HG03175 (cell line): ENCODE measurements around the gene PIP5K1B.

ENCODE experiments used
- ATAC-seq: cut with Tn5 transposase; IDR thresholded peaks from one replicate; pipeline ENCODE4 v1.9.1; 2021; ENCODE audit warnings: mild to moderate bottlenecking, moderate library complexity; ENCODE audit not compliant: unreplicated experiment

PIP5K1B gene

DNA sequence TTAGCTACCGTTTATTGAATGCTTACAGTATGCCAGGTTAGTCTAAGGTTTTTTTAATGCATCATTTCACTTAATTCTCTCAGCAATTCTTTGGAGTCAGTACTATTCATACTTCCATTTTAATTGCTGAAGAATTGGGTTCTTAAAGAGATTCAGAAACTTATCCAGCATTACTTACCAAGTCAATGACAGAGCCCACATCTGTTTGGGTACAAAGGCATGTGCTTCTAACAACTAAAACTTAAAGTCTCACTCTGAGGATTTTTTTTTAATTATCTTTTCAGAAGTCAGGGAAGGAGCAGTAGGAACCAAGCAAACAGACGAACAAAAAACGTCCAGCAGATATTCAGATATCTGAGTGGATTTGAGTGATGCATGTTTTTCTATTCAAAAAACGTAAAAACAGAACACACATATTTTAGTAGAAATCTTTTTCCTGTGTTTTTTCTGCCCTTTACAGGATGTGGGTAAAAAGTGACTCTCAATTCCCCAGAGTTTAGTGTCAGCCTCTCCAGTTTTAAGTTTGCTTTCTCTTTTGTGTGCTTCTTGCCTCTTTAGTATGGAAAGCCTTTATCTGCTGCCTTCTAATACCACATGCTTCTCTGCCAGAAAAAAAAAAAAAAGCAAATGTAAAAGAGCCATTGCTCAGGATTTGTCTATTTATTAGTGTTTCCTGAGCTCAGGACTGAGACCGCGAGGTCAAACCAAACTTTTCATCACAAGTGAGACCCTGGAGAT, 190.9 kb downstream of the PIP5K1B start:
- ATAC-seq, result peak; percentile 83

GRCh38 chr9:68896486-68896885, 191.4 kb downstream of the PIP5K1B start:
- peak; percentile 24 for ATAC-seq

- no peak for ATAC-seq
These were observed 192.6 kb downstream of the PIP5K1B start for GRCh38 chr9:68897577-68898145.

GRCh38 chr9:68898781-68899439, 193.9 kb downstream of the PIP5K1B start:
- ATAC-seq, result no peak

DNA sequence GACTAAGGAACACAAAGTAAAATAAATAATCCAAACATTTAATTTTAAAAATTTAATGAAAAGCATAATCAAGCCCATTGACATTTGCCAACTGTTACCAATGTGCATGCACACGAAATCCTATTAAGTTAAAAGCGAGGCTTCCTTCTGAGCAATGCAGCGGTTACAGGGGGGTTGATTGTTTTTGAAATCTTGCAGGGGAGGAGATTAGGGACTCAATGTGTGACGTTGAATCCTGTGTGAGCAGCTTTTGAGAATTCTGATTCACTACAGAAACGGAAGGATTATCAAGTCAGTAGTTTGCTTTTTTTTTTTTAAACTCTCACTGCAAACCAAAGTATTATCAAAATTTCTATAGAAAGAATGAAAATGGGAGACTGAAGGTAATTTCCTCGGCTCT, 199.4 kb downstream of the PIP5K1B start:
- ATAC-seq, result no peak

DNA sequence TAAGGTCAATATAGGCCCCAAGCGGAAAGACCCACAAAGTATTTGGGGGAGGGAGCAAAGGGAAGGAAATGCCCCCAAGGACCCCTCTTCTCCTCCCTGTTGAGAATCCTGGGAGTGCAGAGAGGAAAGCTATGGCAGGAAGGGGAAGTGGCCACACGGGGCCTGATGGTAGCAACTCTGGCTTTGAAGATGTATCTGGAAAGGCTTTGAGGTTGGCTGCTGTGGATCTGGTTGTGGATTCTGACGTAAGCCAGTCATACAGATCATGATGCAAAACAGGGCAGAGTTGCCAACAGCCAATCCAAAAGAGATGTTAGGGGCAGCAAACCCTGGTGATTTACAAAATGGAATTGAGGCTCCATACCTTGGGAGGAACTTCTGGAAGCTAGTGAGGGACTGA, 200.1 kb downstream of the PIP5K1B start:
- no peak for ATAC-seq

DNA sequence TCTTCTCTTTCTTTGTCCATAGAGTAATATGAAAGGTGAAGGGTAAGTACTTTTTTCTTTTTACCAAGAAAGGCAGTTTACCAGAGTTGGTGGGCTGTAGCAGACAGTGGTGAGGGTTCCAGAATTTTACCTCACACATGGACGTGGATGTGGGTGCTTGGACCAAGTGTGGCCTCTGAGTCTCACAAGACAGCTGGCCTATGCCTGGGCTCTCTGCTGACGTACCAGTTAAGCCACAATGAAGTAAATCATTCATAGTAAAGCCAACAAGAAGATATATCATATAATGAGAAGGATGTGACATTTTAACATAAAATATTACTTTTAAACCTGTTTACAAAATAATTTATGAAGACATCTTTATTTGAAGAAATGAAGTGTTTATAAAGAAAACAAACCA, 202.9 kb downstream of the PIP5K1B start:
- ATAC-seq, result no peak

DNA sequence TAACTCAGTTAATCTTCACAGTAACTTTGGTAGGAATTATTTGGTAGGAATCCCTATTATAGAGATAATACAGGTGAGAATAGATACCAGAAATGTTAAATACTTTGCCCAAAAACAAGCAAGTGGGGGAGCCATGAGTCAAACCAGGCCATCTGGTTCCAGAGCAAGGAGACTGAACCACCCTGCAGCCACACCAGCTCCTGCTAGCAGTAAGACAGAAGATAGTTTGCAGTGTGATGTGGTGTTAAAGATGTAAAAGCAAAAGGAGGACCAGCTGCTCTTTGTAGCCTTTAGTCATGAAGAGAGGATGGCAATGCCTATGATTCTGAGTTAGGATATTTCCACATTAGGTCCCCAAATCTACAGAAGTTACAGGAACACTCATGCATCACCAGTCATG, 207.5 kb downstream of the PIP5K1B start:
- no peak for ATAC-seq

DNA sequence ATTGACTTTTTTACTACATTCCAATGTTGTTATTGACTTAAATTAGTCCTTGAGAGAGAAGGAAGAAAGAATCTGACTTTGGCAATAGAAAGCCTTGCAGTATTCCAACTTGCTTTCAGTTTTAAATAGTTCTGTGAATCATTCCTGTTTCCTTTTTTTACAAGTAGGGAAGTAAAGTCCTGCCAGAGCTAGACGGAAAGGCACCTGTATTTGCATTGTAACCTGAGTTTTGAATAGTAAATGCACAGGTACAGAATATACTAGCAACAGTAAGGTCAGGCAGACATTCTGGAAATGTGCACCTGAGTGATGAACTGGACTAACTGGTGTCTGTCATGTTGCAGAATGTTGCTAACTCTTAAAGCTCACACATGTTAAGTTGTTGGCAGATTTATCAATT, 208.0 kb downstream of the PIP5K1B start:
- ATAC-seq, result no peak

DNA sequence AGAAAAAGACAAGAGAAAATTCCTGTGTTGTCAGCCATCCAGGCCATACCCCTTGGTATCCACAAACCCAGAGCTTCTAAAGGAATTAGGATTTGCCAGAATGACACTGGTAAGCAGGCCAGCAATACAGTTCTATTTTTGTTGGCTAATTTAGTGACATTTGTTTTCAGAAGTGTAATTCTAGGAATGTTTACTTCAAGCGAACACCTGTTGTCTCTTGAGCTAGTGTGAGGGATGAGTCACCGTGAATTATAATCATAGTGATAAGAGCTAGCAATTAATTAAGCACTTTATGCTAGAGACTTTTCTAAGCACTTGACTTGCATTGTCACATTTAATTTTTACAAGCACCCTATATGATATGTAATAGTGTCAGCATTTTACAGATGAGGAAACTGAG, 209.7 kb downstream of the PIP5K1B start:
- no peak for ATAC-seq

DNA sequence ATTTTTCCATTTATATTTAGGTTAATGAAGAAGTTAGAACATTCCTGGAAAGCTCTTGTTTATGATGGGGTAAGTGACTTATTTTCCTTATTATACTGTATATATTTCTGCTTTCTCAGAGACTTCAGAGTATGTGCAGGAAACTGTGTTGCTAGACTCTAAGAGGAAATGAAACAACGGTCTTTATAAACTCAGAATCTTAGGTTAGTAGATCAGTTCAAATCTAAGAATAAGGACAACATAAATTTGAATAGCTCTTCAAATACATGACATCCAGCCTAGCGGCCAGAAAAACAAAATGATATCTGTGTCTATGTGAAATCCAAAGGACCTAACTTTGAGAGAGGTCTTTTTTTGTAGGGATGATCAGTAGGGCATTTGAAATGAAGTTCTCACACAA, 214.6 kb downstream of the PIP5K1B start:
- ATAC-seq, result peak; percentile 63

GRCh38 chr9:68920921-68921320, 215.9 kb downstream of the PIP5K1B start:
- no peak for ATAC-seq

- no peak for ATAC-seq
These were observed 218.4 kb downstream of the PIP5K1B start for GRCh38 chr9:68923480-68923879.

DNA sequence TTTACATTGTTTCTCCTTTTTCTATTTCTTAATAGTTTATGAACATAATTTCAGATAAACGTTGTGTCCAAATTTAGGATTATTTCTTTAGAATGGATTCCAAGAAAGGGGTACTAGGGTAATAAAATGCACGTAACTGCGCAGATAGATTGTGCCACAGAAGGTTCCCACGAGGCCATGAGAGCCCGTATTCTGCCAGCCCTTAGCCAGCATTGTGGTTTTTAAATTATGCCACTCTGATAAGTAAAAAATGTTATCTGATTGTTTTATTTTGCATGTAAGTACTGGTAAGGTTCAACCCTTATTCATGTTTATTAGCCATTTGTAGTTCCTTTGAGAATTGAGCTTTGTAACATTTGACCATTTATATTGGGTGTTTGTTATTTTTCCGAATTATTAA, 220.1 kb downstream of the PIP5K1B start:
- ATAC-seq, result no peak

DNA sequence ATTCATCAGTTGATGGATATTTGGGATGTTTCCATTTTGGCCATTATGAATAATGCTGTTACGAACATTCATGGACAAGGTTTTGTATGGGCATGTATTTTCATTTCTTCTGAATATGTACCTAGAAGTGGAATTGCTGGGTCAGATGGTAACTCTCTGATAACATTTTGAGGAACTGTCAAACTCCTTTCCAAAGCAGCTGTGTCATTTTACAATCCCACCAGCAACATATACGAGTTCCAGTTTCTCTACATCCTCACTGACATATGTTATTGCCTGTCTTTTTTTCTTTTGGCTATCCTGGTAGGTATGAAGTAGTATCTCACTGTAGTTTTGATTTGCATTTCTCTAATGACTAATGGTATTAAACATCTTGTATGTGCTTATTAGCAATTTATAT, 222.1 kb downstream of the PIP5K1B start:
- no peak for ATAC-seq

DNA sequence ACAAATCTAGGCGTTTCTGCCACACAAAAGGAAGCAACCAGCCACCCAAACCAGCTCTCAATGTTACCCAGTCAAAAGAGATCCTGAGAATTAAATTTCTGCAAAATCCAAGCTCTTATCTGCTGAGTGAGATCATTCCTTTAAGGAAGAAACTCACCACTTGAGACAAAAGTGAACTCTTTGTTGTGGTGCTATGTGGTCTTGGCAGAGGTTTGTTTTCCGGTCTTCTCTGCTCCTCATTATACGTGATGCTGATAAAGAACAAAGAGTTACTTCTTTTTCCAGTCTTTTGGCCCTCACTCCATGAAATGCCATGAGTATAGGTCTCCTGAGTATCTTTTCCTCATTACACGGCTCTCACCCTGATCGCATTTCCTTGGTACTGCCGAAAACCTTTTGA, 226.8 kb downstream of the PIP5K1B start:
- no peak for ATAC-seq

DNA sequence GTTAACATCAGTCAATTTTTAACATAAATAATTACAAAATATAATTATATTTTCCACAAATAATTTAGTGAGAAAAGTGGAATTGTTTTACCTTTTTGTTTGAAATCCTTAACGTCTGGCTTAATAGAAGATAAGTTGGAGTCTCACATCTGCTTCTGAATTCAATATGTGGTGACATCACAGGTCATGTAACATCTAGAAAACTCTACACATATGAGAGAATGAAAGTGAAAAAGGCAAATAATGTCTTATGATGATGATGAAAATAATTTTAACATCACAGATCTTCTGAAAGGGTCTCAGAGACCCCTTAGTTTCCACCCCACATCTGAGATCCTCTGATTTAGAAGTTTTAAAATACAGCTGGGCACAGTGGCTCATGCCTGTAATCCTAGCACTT, 227.4 kb downstream of the PIP5K1B start:
- ATAC-seq, result no peak

DNA sequence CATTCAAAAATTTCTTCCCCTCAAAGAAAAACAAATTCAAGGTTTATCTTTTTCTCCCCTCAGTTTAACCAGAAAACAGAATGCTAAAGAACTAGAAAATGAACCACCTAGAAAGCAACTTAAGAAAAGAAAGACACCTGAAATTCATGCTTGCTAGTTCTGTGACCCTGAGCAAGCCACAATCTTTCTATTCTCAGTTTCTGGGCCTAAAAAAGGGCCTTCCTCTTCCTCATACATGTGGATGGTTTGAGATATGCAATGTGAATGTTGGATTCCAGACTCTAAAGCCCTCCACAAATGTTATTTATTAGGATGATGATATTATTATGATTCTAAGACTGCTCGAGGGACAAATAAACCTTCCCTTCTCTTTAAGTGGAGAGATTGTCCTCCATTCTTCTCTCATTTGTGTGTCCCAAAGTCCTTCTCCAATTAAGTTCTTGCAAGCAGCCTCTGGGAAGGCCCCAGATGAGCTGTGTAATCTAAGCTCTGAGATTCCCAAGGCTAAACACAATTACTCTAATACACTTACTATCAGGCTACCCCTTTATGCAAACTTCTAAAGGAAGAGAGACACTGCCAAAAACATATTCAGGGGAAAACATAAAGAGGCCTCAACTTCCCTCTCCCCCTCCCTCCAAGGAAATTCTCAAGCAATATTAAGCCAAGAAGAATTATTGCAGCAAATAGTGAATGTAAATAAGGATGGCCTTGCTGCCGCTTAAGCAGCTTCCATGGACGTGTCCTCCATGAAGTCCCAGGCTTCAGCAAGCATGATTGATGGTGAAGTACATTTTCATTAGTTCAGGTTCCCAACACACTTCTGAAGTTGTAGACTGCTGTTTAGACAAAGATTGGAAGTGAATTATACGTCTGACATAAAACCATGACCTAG, 228.6 kb downstream of the PIP5K1B start:
- ATAC-seq, result peak; percentile 93

- no peak for ATAC-seq
These were observed 229.2 kb downstream of the PIP5K1B start for GRCh38 chr9:68934329-68934644.

DNA sequence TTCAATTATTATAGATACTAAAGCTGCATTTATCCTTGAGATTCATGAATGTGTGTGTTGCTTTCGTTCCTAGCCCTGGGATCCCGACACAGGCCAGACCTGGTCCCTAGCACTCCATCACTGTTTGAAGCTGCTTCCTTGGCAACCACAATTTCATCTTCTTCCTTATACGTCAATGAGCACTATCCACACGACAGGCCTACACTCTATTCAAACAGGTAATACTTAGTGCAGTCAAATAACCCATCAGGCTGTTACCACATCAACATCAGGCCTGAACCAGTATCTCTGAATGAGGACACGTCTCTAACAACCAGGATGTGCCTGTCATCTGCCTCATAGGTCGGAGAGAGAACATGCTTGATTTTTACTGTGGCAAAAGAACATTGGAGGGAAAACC, 235.5 kb downstream of the PIP5K1B start:
- ATAC-seq, result no peak

DNA sequence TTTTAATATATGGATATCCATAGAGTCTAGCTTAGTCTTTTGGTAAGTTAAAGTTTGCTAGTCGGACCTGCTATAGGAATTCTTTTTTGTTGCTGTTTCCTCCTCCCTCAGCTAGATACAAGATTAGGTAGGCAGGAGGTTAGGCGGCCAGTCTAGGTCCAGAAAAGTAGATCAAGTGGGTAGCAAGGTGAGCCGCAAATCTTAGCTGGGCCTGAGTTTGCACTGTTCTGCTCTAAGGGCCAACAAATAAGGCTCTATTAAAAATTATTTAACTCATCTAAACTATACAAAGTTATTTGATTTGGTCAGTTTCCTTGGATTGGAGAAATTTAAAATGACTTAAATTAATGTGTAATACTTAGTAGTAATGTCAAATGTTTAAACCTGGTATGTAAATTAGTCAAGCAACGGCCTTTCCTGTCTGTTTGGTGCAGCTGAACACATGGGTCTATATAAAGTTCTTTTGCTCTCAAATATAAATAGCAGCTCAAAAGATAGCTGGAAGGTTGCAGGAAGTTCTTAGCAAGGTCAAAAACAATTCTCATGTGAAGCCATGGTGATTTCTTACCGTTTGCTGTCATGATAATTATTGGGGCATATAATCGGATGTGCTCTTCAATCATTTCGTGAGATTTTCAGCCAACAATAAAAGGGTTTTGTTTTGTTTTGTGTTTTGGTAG, 236.9 kb downstream of the PIP5K1B start:
- no peak for ATAC-seq
